Putamen (tissue), 1 donor: ENCODE measurements around the gene COL19A1.
"Not testable (repeated sequence)": the region's sequence is repeated elsewhere in the genome, so short reads cannot be mapped to it uniquely, and the experiment has no call there.

Experiments used
- DNase-seq: peaks from one replicate; pipeline ENCODE4 v3.0.0-alpha.2; 2016; ENCODE audit warnings: low spot score

COL19A1 gene

GRCh38 chr6:69866351-69866769 is at the start of gene COL19A1:
TSS of gene COL19A1 (plus strand) at chr6:69866556. CDS start at chr6:69879568, 13,012 bp downstream.
- no peak for DNase-seq

DNA sequence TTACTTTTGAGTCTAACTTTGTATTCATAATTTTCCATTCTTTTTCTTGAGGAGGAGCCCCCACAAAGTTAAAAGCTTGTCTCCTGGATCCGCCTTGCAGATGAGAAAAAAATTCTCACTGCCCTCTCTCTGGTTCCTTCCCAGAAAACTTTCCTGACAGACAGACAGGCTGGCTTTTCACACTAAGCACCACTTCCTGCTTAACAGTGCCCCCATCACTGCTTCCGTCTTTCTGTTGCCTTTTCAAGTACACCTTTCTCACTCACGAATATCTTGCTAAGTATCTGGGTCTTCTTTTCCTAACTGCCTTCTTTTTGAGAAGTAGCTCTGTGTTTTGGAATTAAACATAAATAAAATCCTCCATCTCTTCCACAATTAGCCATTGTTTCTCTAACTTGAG is 49.8 kb upstream of the COL19A1 start:
- no peak for DNase-seq

DNA sequence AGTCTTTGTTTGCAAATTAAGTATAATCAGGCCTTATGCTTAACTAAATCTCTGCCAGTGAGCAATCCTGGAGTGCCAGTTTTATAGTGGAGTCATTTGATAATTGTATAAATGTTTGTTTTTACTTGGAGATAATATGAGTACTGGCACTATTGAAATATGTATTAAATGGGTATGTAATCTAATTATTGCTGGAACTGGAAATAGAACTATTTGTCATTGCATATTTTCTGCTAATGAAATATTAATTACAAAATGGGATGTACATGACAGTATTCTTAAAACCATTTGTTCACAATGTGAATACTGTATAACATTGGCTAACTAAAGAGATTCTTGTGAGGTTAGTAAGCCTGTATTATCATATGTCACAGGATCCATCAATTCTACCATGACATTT is 49.0 kb upstream of the COL19A1 start:
- no peak for DNase-seq

- DNase-seq = no peak
These were observed 48.0 kb upstream of the COL19A1 start for GRCh38 chr6:69818223-69818930.

- no peak for DNase-seq
These were observed 47.2 kb upstream of the COL19A1 start for GRCh38 chr6:69819138-69819537.

GRCh38 chr6:69820018-69820417 is 46.3 kb upstream of the COL19A1 start:
- no peak for DNase-seq

DNA sequence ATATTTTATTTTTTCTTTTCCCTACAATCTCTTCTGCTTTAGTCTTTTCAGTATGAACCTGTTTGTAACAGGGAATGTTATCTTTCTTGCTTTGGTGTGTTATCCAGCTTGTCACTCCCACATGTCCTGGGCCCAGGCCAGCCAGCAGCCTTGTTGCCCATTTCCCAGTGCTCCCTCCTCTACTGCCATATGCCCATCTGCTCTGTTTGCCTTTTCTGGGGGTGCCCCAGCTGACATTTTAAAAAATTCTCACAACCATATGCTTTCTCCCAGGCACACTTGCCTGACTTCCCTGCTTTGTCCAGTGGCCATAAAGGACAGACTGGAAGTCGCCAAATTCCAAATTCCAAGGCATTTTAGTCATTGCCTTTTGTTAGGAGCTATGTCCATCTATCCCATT is 45.9 kb upstream of the COL19A1 start:
- DNase-seq = no peak

GRCh38 chr6:69824355-69824754 is 42.0 kb upstream of the COL19A1 start:
- DNase-seq = not testable (repeated sequence)

GRCh38 chr6:69825904-69826303 is 40.5 kb upstream of the COL19A1 start:
- no peak for DNase-seq

- DNase-seq = no peak
These were observed 39.0 kb upstream of the COL19A1 start for GRCh38 chr6:69827276-69827893.

DNA sequence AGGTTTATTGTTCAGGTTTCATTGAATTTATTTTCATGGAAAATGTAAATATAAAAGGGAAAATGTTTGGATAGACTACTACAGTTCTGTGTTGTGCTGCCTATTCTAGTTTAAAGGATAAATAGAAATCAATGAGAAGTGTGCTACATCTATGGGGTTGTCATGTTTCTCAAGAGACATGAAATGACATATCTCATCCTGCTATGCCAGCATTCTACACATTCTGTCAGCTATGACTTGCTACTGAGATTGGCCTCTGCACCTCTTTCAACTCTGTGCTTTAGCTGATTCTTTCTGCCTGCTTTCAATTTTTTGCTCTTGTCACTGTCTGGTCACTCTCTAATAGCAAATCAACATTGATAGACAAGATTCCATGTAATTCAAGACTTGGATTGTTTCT is 33.8 kb upstream of the COL19A1 start:
- DNase-seq = no peak

DNA sequence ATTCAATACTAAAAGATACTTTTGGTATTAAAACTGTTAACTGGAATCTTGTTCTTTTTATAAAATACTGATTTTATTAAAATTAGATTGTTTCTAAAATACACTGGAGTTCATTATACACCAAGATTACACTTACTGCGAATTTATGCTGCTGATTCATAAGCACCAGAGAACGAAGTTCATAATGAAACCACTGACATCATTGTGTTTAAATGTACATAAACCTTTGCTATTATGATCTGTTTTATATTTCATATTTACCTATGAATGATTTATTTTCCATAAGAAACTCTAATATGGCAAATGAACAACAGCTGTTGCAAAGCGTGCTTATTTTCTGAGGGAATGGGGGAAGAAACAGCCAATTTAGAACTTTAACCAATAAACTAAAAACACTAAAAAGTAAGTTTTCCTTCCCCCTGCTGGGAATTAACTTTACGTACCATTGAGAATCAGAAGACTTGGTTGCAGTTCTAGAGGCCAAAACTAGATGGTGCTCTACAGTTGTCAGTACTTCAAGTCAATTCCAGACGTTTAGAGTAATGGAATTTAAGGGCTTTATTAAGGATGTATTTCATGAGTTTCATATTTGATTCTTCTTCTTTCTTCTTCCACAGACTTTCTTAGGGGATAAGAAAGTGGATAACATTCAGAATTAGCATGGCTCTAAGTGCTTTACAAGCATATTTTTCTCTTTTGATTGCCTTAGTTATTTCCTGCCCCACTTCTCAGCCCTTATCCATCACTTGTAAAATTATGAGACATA is 30.8 kb upstream of the COL19A1 start:
- DNase-seq = peak; percentile 27

DNA sequence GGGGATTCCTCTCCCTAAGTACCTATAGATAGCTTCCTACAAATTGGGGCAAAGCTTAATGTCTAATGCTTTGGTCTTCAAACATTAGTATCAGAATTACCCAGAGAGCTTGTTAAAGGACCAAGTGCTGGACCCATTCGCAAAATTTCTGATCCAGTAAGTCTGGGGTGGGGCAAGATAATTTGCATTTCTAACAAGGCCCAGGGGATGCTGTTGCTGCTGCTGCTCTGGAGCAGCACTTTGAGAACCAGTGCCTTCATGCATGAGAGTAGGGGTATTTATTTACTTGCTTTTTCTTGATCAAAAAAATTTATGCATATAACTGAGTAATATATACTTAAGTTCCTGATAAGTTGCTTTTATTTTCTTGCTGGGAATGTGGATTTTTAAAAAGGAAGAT is 24.5 kb upstream of the COL19A1 start:
- no peak for DNase-seq

GRCh38 chr6:69843189-69843588 is 23.2 kb upstream of the COL19A1 start:
- DNase-seq = no peak

- DNase-seq = no peak
These were observed 20.0 kb upstream of the COL19A1 start for GRCh38 chr6:69846312-69846711.

DNA sequence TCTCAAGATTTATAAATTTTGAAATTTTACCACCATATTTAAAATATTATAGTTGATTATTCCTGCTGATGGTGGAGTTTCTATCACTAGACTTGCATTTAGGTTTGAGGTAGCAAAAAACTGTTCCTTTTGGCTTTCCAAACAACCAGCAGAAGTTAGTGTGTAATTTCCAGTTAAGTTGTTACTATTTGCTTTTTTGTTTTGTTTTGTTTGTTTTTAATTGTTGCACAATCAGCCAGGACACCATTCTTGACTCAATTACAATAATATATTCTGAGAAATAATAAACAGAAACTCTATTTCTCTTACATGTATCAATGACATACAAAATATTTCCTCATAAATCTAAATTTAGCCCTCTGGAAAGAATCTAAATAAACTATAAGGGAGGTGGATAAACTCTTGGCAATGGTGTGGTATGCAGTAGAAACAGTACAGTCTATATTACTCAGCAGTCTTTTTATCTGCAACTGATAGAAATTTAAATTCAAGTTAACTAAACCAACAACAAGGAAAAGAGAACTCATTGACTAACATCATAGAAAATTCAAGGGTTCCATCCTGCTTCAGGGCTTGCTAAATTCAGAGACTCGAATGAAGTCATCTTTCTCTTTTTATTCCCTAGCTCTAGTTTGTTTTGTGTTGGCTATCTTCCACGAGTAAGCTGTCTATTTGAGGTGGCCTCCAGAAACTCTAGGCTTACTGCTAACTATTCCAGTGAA is 19.4 kb upstream of the COL19A1 start:
- no peak for DNase-seq

DNA sequence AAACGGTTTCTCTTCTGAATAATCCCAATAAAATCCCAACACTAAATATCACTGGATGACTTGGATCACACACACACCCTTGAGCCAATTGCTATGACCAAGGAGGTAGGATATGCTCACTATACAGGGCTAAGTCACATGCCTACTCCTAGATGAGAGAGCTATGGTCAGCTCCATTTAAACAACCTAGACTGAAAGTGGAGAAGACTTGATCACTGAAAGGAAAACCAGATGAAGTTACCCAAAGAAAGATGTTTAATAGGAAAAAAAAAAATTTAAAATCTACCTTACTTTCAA is 18.9 kb upstream of the COL19A1 start:
- DNase-seq = no peak

DNA sequence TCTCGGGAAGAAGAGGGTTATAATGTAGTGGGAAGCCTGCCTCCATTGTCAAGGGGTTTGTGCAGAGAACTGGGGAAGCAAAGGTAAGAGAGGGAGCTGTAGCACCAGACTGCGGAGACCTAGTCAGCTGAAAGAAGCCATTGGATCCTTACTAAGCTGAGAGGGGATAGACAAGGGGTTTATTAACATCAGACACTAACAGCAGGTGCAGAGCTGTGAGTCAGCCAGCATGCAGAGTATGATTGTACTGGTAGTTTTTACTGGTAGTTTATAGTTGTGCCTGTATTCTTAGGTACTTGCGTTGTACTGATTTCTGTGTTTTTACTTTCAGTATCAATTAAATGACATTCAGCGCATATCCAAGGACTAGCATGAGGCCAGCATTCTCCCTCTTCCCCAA is 17.8 kb upstream of the COL19A1 start:
- no peak for DNase-seq

DNA sequence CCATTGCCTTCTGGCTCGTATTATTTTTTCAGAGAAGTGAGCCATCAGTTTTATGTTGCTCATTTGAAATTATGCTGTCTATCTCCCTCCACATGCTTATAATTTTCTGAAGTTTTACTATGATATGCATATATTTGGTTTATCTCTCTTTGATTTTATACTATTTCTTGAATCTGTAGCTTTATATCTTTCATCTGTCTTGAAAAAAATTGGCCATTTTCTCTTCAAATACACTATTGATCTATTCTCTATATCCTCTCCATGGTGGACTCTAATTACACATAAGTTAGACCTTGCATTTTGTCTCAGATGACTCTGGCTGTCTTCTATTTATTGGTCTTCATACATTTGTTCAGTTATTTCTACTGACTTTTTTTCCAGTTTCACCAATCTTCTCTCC is 13.7 kb upstream of the COL19A1 start:
- DNase-seq = no peak

GRCh38 chr6:69861986-69862385 is 4.4 kb upstream of the COL19A1 start:
- DNase-seq = peak; percentile 70

- DNase-seq = no peak
These were observed 2.6 kb upstream of the COL19A1 start for GRCh38 chr6:69863766-69864165.

DNA sequence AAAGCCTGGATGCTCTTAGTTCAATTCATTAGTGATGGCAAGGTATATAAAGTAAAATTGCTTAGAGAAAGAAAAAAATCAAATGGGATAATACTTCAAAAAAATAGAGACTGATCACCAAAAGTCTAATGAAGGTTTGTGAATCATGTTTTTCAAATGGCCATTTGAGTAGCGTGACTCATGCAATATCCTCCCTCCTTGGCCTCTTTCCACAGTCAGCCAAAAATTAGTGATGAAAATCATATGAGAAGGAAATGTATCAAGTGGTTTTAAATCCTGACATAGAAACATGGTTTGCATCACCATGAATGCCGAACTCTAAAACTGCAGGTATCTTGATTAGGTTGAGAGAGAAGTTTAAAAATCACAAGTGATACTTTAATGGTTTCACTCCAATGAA is 1.2 kb upstream of the COL19A1 start:
- DNase-seq = no peak
